T-helper 22 cell (primary cell): ENCODE results near the gene DRICH1.
"Not testable (repeated sequence)": the region's sequence is repeated elsewhere in the genome, so short reads cannot be mapped to it uniquely, and the experiment has no call there.

Experiments used
- DNase-seq: peaks from one replicate; pipeline ENCODE4 v3.0.0-alpha.2; 2020; ENCODE audit warnings: low read depth

The DRICH1 gene

GRCh38 chr22:23632178-23632577 is at the start of gene DRICH1:
DRICH1 (minus strand) TSS chr22:23632321; CDS start chr22:23632023, 298 bp downstream.
- DNase-seq = no peak

- DNase-seq = no peak
These were observed 49.1 kb upstream of the DRICH1 start for GRCh38 chr22:23681026-23681809.

GRCh38 chr22:23678133-23678532 is 46.0 kb upstream of the DRICH1 start:
- DNase-seq = no peak

GRCh38 chr22:23677701-23677995 is 45.5 kb upstream of the DRICH1 start:
- no peak for DNase-seq

DNA sequence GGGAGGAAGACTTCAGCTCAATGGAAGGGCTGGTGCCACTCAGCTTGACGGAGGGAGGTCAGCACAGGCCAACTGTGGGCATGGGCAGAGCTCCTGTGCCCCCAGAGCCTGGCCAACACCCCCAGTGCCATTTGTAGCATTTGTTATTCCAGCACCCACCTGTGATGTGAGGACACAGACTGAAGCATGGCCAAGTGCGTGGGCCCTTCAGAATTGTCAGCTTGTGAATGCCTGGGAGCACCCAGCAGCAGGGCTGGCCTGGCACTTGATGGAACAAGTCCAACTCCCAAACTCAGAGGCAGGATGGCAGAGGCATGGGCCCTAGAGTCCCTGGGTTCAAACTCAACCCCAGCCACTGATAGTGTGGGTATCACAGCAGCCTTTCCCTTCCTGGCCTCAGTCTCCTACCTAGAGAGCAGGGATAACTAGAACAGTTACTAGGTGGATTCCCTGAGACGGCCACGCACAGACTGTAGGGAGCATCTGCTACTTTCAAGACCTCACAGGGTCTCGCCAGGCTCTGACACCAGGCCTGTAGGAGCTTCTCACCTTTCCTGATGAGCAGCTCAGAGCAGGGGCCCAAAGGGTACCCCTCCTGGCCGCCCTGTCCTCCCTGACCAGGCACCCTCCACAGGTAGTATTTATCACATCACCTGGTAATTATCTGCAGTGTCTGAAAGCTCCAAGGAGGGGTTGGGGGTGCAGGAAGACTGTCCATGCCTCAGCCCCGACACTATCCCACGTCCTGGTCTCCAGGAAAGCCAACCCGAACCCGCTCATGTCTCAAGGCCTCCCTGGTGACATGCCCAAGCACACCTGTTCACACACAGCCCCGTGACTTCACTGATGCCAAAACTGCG is 45.0 kb upstream of the DRICH1 start:
- not testable (repeated sequence) for DNase-seq

DNA sequence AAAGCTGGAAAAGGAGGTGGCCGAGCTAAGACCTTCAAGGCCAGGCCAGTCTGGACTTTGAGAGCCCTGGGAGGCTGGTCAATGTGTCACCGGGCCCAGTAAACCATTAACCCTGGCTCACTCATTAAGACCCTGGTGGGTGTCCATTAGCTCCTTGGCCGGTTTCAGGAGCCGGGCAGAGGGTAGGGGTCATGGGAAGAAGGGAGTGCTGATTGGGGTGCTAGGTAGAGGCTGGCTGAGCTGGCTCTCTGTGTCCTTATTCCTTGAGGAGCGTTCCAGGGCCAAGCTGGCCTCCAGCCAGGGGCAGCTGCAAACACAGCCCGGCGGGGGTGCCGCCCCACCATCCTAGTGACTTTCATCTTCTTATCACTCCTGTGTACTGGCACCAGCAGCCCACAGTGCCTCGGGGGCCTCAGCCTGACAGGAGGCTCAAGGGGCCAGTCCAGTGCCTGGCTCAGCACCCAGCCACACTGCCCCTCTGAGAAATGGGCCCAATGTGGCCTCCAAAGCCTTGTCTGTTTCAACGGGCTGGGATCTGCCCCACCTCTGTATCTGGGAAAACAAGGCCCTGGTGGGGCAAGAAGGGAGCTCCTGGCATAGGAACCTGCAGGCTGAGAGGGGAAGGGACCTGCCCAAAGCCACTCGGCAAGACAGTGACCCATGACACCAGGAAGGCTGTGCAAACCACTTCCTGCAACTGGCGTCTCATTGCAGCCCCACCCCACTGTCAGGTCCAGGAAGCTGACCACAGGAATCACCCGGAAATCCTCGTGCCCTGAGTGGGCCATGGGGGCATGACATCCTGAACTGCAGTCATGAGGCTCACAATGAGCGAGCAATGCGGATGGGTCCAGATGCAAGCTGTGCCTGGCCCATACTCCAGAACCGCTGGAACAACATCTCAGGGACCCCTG is 43.6 kb upstream of the DRICH1 start:
- DNase-seq = no peak

- DNase-seq = not testable (repeated sequence)
These were observed 42.9 kb upstream of the DRICH1 start for GRCh38 chr22:23674886-23675501.

- no peak for DNase-seq
These were observed 41.9 kb upstream of the DRICH1 start for GRCh38 chr22:23673826-23674690.

DNA sequence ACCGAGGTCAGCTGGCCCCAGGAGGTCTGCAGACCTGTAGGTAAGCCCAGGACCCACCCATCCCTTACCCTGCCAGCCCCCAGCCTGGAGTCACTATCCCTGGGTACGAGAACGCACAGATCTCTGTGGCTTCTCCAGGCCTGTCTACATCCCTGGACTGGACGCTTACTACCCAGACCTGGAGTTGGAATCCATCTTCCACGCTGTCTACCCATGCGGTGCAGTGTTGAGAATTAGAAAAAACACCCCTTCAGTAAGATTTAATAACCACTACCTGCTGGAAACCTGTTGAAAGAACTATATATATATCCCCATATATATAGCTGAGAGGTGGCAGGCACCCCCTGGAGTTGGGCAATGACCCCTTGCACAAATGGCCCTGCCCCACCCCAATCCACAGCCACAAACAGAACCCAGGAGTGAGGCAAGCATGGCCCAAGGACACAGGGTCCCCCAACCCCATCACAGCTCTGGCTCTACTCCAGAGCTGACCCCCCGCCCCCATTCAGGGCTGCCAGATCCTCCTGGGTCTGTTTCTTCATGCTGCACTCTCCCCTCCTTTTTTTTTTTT is 41.0 kb upstream of the DRICH1 start:
- no peak for DNase-seq

GRCh38 chr22:23672307-23673049 is 40.4 kb upstream of the DRICH1 start:
- DNase-seq = not testable (repeated sequence)

GRCh38 chr22:23671387-23671786 is 39.3 kb upstream of the DRICH1 start:
- DNase-seq = not testable (repeated sequence)

DNA sequence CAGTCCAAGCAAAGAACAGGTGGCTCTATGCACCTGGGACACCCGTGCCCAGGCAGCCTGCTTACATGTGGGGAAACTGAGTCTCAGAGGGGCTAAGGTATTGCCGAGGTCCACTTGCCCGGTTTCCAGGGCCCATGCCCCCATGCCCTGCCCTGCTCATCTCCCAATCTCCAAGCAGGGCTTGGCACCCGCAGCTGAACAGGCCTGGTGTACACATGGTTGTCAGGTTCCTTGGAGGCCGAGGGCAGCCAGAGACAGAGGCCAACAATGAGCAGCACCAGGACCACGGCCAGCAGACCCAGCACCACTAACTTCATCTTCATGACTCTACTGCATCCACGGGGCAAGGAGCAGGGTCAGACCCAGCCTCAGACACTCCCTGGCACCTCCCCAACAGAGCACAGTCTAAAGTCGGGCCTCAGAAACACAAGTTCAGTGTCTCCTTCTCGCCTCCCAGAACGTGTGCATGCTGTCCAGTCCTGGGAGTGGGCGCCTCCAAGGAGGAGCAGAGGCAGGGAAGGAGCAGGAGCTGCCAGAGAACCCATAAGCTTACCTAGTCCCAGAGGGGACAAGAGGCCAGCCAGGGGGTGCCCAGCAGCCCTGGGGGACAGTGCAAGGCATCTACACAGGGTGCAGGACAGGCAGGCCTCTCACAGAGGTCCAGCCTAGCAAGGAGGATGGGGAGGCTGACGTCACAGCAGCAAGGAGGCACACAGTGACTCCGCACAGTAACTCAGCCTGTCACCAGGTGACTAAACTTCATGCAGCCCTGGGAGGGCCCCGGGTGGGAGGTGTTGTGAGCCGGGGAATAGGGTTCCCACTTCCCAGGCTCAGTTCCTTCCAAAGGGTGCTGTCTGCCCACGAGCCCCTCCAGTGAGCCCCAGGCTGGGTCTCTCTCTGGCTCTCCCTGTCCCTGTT is 38.5 kb upstream of the DRICH1 start:
- no peak for DNase-seq

DNA sequence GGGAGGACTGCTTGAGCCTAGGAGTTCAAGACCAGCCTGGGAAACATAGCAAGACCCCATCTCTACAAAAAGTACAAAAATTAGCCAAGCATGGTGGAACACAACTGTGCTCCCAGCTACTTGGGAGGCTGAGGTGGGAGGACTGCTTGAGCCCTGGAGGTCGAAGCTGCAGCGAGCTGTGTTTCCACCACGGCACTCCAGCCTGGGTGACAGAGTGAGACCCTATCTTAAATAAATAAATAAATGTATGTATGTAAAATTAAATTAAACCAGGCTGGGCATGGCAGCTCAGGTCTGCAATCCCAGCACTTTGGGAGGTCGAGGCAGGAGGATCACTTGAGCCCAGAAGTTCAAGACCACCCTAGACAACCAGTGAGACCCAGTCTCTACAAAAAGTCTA is 28.3 kb upstream of the DRICH1 start:
- not testable (repeated sequence) for DNase-seq

- no peak for DNase-seq
These were observed 25.6 kb upstream of the DRICH1 start for GRCh38 chr22:23657727-23658126.

- DNase-seq = no peak
These were observed 23.9 kb upstream of the DRICH1 start for GRCh38 chr22:23655891-23656475.

GRCh38 chr22:23652711-23653110 is 20.6 kb upstream of the DRICH1 start:
- DNase-seq = no peak

- DNase-seq = no peak
These were observed 20.2 kb upstream of the DRICH1 start for GRCh38 chr22:23652286-23652685.

DNA sequence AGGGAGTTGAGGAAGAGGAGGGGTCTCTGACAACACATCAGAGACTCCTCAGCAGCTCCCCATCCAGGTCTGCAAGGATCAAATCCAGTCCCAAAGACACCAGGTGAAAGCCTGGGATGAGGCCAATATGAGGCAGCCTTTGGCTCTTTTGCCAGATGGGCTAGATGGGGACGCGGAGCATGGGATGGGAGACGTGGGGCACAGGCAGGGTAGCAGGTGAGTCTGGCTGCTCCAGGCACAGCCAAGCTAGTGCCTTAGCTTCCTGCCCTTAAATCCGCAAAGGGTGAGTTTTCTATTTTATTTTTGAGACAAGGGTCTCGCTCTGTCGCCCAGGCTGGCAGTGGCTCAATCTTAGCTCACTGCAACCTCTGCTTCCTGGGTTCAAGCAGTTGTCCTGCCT is 19.6 kb upstream of the DRICH1 start:
- DNase-seq = no peak
